NCI-H526 treated with DMSO at 0.1 percent for 48 hours (cell line): ENCODE results near the gene DLX2.

Experiments
- DNase-seq: peaks from one replicate; lab custom pipeline; 2025; lab: John Stamatoyannopoulos, UW

DLX2 gene

GRCh38 chr2:172094294-172095145 lies 8.2 kb downstream of the DLX2 start:
- DNase-seq, result no peak

- no peak for DNase-seq
Observed at GRCh38 chr2:172093416-172094293, 9.0 kb downstream of the DLX2 start.

- no peak for DNase-seq
Observed at GRCh38 chr2:172092716-172093415, 9.8 kb downstream of the DLX2 start.

- DNase-seq, result no peak
Observed at GRCh38 chr2:172091761-172092566, 10.7 kb downstream of the DLX2 start.

GRCh38 chr2:172091000-172091641 lies 11.6 kb downstream of the DLX2 start:
- DNase-seq, result no peak

- no peak for DNase-seq
Observed at GRCh38 chr2:172090044-172090961, 12.4 kb downstream of the DLX2 start.

GRCh38 chr2:172089633-172090032 lies 13.1 kb downstream of the DLX2 start:
- DNase-seq, result no peak

GRCh38 chr2:172089005-172089504 lies 13.6 kb downstream of the DLX2 start:
- no peak for DNase-seq

GRCh38 chr2:172088245-172089004 lies 14.3 kb downstream of the DLX2 start:
- no peak for DNase-seq

GRCh38 chr2:172087780-172088244 lies 14.9 kb downstream of the DLX2 start:
- DNase-seq, result no peak

- no peak for DNase-seq
Observed at GRCh38 chr2:172087207-172087779, 15.4 kb downstream of the DLX2 start.

- peak; percentile 68 for DNase-seq
Observed at GRCh38 chr2:172086241-172087206, 16.2 kb downstream of the DLX2 start.

- DNase-seq, result peak; percentile 75
Observed at GRCh38 chr2:172085460-172086159, 17.1 kb downstream of the DLX2 start, which contains the start of gene DLX1. Gene DLX1, plus strand, starts transcription at chr2:172085507. Its CDS starts 171 bp downstream, at chr2:172085678.

- DNase-seq, result peak; percentile 89
Observed at GRCh38 chr2:172084645-172085459, 17.8 kb downstream of the DLX2 start.

- peak; percentile 68 for DNase-seq
Observed at GRCh38 chr2:172084395-172084644, 18.4 kb downstream of the DLX2 start.
